ENCODE results near the gene TMEM218.
"Not testable (repeated sequence)": the region's sequence is repeated elsewhere in the genome, so short reads cannot be mapped to it uniquely, and the experiment has no call there.

TMEM218 gene

DNA sequence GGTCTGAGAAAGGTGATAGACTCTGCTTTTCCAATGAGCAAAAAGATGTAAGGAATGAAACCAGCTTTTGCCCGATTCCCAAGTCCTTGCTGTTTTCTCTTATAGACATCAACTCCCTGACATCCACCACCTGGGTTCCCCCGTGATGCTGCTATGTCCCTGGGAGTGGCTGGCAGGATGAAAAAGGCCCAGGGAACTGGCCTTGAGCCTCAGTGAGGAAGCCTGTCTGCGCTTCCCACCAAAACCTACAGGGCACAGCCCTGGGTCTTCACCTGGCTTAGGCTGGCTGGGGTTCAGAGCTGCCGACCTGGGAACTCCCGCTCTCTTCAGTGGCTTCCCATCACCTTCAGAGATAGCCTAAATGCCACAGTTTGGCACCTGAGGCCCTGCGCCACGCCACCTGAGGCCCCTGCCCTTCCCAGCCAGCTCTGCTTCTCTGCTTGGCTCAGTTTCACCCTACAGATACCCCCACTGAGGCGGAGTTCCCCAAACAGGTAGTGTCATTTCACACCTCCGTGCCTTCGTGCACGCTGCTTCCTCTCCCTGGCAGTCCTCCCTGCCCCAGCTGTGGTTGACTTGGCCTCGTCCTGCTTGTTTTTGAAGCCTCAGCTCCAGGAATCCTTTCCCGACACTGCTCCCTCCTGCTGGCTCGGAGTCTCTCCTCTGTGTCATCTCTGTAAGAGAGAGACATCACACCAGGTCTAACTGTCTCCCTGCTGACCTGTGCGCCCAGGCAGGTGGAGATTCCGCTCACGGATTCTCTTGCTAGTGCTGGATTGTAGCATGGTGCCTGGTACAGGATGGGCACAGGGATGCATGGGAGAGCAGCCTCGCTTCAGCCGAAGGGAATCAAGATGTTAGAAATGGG, 37.6 kb downstream of the TMEM218 start:
- no peak for DNase-seq

DNA sequence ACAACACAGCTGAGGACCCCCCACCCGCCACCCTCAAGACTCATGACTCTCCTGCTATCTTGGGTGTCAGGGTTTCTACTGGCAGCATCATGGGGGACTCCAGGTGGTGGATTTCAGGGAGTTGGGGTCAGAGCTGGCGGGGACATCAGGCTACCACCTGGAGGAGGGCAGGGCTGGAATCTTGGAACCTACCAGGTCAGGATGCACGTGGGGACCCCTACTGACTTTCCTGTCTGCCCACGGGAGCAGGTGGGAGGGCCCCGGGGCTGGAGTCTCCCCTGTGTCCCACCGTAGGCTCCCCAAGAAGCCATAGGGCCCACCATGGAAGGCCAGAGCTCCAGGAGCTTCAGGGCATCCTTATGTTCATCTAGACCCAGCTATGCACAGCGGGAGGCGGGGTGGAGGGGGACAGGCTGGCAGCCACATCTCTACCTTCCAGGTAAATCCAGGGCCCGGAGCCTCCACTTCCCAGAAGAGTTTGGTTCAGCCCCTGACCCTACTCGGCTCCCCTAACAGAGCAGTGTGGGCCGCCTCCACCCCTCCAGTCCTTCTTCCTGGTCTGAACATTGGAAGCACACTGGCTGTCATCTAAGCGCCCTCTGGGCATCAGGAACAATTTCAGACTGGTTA, 38.4 kb downstream of the TMEM218 start:
- no peak for DNase-seq

DNA sequence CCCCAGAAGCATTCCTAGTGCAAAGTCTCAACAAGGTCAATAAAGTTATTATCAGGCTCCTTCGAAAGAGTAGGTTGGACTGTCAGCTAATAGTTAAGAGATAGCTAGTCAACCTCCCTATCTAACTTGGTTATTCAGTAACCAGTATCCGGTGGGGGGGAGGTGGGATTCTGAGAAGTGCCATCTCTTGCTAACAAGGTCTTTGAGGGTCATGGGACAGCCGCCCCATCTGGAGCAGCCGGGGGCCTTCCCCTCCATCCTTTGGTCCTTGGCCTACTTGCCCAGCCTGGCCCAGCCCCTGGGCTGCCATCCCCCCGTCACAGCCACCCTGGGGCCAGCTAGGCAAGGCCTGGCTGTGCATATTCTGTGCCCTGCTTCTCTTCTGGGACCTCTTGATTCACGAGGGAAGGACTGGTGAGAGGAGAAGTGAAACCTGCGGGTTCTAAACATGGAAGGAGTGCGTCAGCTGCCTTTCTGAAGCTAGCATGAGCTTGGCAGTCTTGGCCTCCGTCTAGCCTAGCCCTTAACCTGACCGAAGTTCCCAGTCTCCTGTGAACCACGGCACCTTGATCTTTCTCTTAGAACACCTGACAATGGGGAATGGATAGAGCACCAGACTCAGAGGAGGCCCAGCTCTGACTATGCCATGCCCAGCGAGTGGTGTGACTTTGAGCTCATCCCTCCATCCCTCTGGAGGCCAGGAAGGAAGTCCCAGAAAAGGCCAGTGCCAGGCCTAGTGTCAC, 39.0 kb downstream of the TMEM218 start:
- no peak for DNase-seq

DNA sequence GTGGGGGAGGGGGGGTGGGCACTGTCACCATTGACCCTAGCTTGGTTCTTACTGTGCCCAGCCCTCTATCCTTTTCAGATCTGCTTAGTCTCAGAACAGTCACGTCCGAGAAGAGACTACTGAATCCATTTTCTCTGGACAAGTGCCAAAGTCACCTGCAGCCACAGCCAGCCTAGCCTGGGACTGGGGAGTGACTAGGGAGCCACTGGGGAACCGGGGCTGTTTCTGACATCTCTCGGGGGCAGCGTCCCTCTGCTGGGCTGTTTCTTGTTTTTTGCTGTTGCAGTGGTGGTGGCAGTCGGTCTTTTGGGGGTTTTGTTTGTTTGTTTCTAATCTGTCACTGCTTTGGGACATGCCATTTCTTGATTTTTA, 39.6 kb downstream of the TMEM218 start:
- DNase-seq = no peak

DNA sequence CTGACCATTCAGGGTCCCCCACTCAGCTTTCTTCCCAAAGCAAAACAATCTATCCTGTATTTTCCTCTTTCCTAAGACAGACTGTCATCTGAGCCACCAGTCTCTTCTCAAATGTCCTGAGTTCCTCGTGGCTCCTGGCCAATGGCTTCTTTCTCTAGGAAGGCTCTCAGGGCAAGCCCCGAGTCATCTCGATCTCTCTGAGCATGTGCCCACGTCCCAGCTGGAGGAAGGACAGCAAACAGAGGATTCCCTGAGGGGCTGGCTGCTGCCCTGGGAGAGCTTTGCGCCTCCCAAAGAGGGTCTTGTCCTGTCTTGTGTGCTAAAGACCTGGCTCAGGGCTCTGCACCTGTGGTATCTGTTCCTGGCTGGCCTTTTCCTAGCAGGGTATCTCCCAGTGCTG, 40.0 kb downstream of the TMEM218 start:
- DNase-seq = no peak

DNA sequence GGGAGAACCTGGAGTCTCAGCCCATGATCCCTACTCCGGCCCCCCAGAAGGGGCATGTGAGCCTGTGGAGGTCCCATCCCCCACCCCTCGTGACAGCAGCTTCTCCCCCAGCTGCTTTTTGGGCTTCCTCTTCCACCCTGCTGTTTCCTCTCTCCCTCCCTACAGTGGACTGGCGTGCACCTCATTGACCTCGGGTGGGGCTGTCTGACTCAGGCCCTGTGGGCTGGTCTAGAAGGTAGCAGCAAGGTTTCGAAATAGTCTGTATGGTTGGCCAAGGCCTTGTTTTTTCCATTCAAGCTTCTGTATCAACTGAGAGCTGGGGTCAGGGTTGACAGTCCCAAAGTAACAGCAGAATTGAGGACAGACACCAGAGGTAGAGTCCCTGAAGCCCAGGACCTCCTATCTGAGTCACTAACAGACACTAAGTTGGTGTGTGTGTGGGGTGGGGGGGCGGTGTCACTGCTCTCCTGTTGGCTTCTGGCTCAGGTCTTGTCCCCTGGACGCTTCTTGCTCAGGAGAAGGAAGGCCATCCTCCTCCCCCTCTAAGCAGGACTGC, 40.6 kb downstream of the TMEM218 start:
- DNase-seq = no peak

DNA sequence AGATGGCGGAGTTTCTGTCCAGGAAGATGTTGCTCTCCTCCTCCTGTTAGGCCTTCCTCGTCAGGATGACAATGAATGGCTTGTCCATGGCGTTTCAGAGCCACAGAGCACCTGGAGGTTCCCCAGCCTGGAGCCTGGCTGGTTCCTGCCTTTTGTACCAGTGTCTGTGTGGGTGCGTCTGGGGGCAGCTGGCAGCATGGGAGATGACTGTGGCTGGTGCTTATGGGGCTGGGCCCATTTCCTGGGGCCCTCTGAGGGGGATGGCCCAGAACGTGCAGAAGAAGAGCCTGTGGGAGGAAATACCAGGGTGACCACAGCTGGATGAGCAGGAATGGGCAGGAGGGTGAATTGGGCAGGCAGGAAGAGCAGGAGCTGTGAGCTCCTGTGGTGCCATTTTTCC, 41.6 kb downstream of the TMEM218 start:
- no peak for DNase-seq

DNA sequence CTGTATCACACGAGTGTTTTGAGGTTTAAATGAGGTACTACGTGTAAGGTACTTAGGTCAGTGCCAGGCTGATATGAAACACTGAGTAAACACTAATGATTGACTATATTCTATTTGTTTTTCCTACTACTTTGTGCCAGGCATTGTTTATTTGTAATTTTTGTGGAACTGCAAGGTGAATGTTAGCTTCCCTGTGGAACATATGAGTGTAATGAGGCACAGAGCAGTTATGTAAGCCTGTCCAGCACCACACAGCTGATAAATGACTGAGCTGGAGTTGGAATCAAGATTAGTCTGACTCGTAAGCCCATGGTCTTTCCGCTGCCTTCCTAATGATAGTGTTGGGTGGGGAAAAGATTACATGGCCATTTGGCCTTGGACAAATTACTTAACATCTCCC, 42.4 kb downstream of the TMEM218 start:
- no peak for DNase-seq

DNA sequence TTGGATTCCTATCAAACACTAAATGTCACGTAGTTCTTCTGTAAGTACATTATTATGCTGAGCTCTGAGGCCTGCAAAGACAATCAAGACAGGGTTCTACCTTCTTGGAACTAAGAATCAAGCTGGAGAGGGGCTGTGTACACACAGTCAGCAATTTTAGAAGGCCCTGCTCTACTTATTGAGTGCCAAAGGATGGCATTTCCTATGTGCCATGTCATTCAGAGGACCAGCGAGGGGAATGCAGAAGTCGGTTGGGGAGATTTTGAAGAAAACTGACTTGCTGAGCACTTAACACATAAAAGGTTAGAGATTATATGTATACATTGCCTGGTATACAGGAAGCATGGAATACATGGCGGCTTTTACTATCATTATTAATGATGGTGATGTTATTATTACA, 43.1 kb downstream of the TMEM218 start:
- no peak for DNase-seq

DNA sequence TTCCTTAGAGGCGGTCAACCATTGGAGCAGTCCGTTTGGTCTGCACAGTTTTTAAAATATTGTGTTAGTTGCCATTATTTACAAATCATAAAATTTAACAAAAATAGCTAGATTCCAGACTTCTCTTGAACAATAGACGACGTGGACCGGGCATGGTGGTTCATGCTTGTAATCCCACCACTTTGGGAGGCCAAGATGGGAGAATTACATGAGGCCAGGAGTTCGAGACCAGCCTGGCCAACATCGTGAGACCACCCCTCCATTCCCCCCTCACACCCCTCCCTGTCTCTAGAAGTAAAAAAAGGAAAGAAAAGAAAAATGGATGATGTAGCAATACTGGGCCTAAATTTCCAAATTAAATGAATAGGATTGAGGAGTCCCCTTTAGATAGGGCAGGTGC, 47.4 kb downstream of the TMEM218 start:
- no peak for DNase-seq

DNA sequence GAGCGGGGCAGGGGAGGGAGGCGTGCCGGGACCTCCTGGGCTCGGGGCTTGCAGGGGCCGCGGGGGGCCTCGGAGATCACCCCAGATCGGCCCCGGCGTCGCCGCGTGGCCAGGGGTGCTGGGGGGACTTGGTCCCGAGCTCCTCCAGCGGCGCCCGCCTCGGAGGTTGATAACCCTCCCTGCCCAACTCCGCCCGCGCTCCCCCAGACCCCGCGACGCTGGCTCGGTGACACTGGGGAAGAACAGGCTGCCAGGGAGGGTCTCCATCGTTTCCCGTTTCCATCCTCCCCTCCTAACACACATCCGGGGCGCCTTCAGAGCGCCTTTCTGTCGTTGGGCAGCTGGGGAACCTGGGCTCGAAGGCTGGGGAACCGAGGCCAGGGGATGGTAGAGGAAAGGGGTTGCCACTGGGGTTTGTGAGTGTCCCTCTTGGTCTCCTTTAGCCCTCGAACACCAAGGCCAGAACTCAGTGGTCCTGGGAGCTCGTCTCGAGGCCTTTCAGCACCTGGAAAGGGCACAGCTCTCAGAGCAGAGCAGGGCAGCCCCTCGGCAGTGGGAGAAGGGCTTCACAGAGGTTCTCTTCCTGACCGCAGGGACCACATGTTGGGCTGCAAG, 47.9 kb downstream of the TMEM218 start:
- DNase-seq = no peak

DNA sequence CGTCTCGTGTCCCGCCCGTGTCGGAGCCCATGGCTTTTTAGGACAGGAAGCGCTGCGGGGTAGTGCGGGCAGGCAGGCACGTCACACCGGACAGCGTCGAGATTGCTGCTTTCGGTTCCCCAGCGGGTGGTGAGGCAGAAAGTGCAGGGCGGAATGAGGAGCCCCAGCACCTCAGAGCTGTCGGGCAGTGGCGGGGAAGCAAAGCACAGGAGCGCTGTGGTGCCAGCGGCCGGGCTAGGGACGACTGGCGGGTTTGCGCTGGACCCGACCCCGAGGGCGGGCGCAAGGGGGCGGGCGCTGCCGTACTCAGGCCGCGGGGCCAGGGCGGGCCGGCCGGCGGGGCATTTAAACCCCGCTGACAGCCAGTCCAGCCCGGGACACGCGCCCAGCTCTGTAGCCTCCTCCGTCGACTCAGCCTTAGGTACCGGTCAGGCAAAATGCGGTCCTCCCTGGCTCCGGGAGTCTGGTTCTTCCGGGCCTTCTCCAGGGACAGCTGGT, 48.4 kb downstream of the TMEM218 start, which contains the start of gene SLC37A2:
SLC37A2 (plus strand) TSS at position 375 of the 498 bp plus-strand sequence; CDS start at position 438, 63 bp downstream.
- DNase-seq = peak; percentile 55

DNA sequence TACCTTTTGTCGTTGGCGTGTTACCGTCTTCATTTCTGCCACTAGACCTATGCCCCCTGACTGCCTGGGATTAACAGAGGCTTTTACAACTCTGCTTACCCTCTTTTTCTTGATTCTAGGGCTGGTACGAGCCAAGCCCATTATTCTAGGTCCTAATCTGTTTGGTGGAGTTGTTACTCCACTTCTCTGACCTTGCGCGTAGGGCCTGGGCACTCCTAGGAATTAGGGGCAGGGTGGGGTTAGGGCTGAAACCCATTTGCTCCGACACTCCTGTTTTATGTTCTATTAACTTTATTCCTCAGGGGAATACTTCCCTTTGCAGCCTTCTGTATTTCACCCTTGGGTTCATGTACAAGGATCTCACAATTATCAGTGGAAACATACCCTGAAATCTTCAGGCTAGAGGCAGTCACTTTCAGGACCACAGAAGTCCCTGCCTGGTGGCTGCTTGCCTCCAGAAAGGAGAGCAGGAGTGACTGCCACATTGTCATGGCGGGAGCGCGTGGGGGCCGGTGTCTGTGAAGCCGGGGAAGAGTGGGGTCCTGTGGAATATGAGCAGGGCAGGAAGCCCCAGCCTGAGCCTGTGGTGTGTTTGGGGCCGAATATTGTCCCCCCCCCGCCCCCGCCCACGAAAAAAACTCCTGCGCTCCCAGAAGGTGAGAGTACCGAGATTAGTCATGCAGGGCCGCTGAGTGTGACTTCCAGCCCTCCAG, 49.1 kb downstream of the TMEM218 start:
- DNase-seq = no peak

DNA sequence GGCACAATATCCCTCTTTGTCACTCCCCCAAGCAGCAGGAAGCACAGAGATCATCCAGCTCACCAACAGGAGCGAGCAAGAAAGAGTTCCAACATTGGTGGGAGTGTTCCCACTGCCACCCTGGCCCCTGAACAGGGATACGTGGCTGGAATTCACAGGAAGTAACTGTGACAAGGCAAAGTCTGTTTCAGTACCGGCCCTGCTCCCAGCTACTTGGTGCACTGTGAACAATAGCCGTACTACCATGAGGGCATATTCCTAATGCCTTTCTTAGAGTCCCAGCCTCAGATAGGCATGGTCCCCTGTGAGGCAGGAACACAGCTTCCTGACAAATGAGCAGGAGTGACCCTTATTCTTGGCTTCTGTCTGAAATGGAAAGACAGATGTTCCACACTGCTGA, 50.1 kb downstream of the TMEM218 start:
- no peak for DNase-seq

DNA sequence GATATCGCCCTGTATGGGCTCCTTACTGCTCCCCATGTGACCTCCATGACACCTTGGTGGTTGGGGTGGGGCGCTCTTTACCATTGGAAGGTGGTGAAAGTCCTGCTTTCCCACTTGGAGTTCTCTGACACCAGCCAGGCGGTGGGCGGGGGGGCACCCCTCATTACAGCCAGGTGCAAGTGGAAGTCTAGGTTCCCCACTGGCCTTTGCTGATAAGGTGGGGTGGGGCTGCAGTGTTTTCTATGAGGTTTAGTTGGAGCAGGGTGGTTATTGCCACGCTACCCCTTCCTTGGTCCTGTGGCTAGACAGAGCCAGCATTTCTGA, 53.8 kb downstream of the TMEM218 start:
- no peak for DNase-seq

DNA sequence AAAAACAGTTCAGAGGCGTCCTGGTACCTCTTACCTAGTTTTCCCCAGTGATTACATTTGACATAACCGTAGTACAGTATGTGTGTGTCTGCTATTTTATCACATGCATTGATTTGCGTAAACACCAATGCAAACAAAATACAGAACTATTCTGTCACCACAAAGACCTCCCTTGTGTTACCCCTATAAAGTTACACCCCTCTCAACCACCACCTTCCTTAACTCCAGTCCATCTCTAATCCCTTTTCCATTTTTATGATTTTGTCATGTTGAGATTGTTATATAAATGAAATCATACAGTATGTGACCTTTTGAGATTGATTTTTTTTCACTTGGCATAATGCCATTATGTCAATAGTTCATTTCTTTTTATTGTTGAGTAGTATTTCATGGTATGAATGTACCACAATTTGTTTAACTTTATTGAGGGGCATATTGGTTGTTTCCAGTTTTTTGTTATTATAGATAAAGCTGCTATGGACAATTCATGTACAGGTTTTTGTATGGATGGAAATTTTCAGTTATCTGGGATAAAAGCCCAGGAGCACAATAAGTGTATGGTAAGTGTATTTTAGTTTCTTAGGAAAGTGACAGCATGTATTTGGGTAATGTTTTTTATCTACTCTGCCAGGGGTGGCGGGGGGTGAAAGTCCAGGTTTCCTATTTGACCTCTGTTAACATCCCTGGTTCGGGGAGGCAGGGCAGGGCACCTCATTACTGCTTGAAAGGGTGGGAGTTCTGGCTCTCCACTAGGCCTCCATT, 54.3 kb downstream of the TMEM218 start:
- no peak for DNase-seq

DNA sequence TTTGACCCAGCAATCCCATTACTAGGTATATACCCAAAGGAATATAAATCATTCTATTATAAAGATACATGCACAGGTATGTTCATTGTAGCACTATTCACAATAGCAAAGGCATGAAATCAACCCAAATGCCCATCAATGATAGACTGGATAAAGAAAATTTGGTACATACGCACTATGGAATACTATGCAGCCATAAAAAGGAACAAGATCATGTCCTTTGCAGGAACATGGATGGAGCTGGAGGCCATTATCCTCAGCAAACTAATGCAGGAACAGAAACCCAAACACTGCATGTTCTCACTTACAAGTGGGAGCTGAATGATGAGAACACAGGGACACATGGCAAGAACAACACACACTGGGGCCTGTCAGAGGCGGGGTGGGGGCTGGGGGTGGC, 55.3 kb downstream of the TMEM218 start:
- DNase-seq = not testable (repeated sequence)

DNA sequence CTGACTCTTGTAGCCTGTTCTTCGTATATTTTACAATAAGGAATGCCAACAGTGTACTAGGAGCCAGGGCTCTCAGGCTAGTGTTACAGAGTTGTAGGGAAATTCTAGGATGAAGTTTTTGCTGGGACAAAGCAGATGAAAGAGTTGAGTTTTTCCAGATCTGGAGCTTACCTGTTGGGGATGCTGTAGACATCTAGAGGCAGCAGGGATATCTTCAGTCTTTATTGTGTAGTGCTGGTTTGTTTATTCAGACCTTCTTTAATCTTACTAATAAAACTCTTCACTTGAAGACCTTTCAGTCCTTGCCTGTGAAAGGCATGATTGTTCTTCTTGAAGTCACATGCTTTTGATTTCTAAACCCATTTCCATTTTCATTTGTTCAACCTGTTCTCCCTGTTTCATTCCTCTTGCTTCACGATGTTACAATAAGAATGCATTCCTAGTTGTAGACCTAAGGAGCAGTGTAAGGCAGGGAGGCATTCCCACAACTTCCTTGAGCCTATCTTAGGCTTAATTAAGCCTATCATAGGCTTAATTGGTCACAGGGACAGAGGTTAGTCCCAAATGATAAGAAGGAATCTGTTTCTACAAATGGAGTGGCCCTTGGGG, 56.2 kb downstream of the TMEM218 start:
- DNase-seq = no peak

DNA sequence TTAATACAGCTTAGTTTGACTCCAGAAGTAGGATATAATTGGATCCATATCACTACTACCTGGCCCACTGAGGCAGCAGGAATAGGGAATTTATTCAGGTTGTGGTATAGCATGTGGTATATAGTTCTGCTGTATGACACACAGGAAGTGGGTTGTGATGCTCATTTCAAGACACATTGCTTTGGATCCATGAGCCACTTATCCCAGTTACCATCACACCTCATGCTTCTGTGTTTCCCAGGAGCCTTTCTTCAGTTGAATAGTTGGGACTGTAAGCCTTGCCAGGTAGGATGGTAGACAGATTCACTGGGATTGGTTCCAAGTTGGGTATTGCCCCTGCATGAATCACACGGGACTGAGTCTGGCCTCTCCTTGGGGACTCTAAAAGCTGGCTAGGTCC, 58.3 kb downstream of the TMEM218 start:
- DNase-seq = no peak

DNA sequence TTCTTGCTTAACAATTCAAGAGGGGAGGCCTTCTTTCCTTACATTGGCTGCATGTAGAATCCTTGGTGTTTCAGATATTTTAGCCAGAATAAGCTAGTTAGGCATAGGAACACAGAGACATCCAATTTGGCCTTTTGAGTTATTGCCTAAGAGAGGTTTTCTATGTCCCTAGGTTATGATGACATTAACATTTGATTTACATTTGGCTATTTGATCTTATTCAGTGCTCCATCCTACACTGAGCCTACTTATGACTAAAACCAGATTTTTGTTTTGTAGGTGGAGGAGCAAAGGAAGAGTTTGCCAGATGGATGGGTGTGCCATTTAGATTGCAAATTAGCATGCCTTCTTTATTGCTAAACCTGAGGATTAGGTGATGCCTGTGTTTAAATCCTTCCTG, 59.4 kb downstream of the TMEM218 start:
- no peak for DNase-seq

DNA sequence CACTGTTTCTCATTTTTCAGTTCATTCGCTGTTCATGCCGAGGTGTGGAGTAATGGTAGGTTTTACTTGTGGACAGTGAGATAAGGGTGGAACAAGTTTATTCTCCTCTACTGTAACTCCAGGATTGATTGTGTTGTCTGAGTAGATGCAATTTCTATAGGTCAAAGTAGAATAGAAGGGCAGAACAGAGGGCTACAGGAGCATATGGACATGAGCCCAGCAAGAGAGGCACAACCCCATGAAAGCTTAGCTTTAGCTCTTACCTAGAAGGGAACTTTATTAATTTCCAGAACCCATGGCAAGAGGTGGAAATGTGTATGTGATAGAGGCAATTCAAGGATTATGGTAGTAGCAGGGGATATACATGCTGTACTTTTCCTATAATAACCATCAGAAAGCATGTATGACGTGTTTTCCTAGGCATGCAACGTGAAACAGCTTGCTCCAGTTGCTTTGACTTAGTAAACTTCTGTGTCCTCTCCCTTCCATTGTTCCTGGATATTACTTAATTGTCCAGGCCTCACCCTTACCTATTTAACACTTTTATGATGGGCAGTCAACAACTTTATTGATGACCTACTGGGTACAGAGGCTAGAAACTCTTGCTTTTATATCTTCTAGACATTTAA, 62.1 kb downstream of the TMEM218 start:
- no peak for DNase-seq

All from NCI-H526 treated with DMSO at 0.1 percent for 48 hours (cell line).